GM21717 (cell line): ENCODE results near the gene TNIK.
A peak's percentile ranks its signal among the peaks of the same experiment; 100 is the strongest.

Source experiments
- ATAC-seq: cut with Tn5 transposase; IDR thresholded peaks from one replicate; pipeline ENCODE4 v1.9.1; 2021; ENCODE audit warnings: mild to moderate bottlenecking, moderate library complexity; ENCODE audit not compliant: unreplicated experiment

Gene TNIK

DNA sequence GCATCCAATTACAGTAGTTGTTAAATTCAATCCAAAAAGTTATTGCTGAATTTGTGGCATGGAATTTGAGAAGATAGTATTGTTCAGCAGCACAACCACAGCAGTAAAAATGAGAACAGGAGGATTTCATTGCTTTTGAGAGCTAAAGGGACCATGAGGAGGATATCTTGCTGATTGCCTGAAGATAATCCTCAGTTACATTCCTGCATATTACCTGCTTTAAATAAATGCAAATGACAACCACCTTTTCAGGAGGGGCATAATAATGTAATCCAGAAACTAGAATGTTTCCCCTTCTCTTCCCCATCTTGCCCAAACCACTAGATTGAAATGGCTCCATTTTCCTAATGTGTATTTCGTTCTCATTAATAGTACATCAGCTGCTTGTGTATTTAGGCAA, 398.5 kb downstream of the TNIK start:
- no peak for ATAC-seq

DNA sequence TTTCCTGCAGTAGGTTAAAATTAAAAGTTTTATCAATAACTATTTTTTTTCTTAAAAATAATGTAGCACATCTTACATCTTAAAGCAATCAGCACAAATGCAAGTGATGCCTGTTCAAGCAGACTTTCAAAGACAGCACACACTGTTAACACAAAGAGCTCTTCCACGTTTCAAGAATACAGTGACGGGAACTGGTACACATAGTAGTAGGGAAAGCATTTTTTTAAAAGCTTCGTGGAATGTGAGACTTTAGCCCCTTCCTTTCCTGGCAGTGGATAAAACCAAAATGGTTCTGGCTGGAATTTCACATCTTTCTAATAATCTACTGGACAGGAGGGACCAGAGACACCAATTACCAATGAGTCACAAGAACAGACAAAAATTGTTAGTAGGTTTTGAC, 400.2 kb downstream of the TNIK start:
- no peak for ATAC-seq

DNA sequence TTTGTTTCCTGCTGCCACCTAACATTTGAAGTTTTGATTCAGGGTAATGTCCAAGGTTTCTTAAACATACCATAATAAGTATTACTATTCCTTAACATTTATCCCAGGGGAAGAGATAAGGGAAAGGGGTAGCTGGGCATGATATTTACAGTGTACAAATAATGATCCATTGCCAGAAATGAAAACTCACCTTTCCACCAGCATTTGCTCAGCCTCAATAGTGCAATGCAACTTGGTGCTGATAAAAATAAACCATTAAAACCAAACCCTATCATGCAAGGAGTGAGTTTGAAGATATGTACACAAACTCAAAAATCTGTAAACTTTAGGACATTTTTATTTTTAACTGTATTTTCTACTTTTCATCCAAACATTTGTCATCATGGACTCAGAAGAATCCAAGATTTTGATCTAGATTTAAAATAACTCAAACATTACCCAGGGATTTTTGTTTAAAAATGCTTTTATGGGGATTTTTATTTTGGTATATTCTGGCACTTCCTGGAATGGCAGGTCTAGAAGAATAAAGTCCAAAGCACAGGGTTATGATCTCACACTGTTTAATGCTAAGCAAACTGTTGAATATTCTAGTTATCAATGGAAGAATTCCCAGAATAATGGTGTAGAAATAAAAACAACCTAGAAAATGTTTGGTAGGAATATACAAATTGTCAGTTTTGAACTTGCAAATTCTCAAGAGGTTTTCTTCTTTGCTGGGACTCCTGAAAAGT, 401.2 kb downstream of the TNIK start:
- no peak for ATAC-seq

DNA sequence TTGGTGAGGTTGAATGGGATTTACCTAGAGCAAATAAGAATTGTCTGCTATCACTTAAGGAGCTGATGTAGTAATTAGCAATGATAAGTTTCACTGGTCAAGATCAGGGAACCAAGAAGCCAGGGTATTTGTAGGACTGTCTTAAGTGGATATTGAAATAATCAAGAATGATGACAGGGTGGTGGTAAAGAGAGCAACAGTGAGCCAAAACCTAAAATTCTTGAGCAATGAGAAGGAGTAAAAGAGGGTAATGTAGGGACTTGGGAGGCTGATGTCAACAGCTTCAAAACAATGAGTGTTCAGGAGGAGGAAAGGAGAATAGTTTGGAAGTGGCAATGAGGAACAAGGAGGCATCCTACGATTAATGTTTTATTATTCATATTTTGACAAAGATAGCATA, 402.1 kb downstream of the TNIK start:
- no peak for ATAC-seq

DNA sequence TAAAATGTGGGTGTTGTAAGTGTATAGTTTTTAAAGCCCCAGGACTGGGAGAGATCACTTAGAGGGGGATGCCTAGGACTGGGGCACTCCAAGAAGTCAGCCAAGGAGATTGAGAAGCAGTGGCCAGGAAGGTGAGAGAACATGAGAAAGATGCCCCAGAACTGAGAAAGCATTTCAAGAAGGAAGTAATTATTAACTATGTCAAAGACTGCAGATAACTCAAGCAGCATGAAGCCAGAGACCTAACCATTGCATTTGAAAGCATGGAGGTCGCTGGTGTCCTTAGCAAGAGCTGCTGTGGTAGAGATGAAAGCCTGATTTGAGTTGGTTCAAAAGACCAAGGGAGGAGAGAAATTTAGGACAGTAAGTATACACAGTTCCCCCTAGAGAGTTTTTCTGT, 403.1 kb downstream of the TNIK start:
- ATAC-seq = no peak

DNA sequence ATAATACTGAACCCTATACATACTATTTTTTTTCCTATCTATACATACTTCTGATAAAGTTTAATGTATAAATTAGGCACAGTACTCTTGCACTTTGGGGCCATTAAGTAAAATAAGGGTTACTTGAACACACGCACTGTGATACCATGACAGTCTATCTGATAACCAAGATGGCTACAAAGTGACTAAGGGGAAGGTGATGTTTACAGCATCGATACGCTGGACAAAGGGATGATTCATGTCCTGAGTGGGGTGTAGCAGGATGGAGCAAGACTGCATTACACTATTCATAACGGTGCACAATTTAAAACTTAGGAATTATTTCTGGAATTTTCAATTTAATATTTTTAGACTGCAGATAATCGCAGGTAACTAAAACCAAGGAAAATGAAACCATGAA, 403.7 kb downstream of the TNIK start:
- ATAC-seq = no peak

DNA sequence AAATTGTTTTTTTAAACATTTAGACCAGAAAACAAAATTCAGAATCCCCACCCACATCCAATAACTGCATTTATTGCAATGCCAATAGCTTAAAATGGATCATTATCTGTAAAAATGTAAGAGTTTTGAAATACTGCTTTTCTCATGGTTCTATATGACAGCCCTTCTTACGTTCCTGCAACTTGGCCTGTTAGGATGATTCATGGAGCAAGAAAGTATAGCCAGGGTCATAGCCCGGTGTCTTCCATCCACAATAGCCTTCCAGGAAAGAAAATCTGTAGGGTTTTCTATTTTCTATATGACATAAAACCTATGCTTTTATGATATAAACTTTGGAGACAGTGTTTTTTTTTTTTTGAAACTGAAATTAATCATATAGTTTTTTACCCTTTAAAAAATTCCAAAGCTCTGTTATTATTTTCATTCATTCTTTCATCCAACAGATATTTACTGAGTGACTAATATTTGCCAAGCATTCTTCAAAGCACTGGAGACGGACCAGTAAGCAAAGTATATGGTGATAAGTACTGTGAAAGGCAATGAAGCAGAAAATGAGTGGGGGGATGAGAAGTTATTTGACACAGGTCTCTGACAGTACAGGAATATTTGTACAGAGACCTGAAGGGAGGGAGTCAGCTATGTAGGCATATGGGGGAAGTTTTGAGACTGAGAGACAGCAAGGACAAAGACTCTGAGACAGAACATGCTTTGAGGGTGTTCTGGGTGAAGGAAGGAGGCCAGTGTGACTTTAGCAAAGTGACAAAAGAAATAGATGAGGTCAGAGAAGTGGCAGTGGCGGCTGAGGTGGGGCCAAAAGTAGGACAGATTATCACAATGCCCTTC, 404.6 kb downstream of the TNIK start:
- ATAC-seq = no peak

DNA sequence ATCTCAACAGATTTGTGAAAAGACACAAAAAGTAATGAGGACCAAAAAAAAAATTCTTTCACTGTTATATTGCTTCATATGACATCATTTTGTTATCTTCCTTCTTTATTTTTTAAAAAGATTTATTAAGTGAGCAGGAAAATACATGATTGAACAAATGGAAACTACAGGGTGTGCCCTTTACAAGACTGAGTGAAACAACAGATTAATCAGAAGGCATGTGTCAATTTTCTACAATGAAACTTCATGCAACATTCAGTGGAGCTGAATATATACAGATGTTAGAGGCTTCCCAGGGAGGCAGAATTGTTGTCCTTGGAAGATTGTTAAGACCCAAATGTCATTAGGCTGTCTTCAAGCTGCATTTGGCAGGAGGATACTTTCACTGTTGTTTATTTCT, 405.3 kb downstream of the TNIK start:
- no peak for ATAC-seq

DNA sequence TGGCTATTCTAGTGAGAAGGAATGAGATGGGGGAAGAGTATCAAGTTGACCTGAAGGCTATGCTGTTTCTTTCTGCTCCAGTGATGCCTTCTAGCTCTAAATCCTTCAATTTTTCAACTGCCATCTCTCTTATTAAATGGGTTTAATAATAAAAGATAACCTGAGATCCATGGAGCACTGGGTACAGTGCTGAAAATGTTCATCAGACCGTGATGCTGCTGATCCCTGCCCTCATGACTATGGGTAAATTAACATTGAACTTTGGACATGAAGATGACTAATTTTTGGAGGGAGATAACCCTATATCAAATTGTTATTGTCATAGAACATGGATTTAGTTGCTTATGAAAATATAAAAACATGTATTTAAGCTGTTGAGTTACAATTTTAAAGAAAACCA, 406.0 kb downstream of the TNIK start:
- no peak for ATAC-seq

DNA sequence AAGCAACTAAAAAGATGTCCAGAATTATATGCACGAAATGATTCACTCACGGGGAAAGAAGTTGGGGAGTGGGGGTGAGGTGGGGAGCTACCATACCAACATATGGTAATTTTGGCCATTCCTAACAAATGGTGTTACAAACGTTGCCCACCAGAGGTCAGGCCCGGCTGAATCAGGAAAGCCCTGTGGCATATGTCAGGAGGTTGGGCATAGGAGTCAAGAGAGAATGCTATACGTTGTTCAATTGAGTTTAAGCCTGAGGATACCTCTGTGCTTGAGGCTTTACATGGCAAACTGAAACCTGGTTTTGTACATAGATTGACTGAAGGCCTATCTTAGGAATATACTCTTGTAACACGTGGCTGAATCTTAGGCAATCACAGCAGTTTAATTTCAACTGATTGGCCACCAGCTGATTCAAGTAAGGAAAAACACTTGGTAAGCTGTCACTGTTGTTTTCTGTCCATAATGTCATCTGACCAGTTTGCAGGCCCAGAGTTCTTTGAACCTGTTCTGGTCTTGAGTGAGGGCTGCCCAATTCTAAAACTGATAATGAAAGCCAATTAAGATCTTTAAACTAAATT, 410.3 kb downstream of the TNIK start:
- ATAC-seq = peak; percentile 87

DNA sequence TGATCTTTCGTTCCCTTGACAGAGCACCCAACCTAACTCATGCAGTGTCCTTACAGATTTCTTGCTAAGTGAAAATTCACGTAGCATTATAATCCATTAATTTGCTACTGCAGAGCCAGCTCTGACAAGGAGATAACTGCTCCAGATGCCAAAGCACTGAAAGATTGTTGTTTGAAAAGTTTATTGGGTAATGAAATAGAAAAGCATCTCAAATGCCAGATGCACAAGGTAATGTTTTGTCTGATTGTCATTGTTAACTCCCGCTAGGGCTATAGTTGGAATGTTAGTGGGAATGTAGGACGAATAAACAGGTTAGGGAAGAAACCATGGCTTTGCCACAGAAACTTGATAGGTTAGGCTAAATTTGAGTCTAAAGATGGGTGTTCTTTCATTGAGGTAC, 413.4 kb downstream of the TNIK start:
- no peak for ATAC-seq

DNA sequence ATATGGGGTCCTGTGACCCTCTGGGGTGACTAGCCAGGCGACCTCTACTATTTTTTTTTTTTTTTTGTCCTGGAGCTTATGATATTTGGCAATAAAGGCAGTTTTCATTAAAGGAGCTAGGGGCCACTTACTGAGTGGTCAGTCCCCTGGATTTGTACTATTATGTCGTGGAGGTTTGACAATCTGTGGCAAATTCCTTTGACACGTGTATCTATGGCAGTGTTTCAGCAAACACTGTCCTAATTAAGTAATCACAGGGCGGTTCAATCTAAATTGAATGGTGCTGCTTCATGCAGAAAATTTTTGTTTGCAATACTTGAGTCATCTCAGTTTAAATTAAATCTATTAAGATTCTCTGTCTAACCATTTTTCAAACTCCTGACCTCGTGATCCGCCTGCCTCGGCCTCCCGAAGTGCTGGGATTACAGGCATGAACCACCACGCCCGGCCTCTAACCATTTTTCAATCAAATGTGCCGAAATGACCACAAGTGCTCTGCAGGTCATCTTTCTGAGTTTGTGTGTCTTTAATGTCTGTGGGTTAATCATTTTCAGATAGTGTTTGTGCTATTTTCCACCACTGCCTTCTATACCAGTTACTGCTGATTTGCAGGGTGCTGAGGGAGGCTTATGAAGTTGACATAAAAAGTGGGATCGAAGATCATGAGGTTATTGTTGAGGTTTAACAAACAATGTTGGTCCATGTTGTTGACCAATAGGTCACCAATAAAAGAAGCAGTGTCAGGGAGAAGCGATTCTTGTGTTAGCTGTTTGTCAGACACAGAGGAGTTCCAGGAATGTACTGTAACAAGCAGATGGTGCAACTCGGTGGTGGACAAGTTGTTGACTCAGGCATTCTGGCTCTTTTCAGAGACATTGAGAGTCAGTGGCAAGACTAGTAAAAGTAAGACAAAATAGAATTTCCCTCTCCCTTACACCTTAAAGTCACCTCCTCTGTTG, 415.1 kb downstream of the TNIK start:
- ATAC-seq = no peak

DNA sequence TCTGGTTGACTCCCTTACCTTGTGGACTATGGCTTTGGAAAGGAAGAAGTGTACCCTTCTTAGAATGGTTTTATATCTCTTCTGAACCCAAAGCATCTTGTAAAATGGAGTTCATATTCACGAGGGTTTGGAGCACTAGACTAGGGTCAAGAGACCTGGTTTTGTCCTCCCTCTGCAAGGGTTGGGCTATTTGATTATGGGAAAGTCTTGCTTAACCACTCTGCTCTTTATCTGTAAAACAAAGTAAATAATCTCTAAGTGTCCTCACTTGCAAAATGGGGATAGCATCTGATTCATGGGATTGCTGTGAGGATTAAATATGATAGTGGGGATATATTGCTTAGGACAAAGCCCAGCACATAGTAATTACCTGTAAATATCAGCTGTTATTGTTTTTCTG, 415.8 kb downstream of the TNIK start:
- no peak for ATAC-seq

DNA sequence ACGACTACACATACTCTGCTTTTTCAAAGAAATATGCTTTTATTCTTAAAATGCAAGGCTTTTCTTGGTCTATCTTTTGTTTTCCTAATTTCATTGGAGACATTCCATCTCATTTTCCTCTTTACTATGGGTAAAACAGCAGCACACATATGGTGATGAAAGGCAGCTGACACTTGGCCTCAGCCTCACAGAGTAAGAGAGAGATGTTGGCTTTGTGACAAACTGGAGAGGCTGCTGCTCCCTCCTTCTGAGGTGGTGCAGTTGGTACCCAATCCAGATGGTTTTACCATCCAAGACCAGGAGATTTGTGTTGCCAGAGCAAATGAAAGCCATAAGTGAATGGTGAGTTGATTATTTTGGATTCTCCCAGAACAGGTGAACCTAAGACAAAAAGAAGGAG, 420.5 kb downstream of the TNIK start:
- no peak for ATAC-seq

DNA sequence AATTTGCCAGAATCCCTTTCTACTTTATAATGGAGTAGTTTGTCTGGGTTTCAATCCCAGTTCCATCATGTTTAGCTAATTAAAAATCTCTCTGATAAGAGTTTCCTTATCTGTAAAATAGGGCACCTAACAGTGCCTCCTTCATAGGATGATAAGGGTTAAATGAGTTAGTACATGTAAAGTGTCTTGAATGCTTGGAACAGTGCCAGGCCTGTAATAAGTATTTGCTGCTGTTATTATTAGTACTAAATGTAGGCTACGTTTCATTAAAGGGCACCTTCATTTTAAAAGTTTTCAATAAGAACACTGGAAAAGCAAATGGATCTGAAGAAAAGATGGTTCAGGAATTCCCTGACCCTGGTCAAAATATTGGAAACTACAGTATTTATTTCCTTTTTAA, 421.9 kb downstream of the TNIK start:
- no peak for ATAC-seq

DNA sequence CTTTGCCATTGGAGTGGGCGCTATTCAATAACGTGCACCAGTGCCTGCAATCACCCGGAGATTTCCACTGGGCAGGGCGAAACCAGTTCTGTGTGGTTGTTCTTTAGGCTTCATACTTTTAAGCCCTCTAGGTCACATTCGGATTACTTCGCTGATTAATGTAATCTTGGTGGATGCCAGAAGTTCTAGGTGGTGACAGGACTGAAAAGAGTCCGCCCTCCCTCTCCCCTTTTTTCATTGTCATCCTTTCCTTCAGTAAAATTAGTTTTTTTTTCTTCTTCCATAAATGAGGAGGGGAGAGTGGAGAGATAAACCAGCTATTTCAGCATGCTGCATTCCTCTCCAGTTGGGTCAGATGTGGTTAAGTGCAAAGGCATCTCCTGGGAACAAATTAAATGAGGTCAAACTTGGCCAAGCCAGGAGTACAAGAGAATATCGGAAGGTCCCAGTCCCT, 431.4 kb downstream of the TNIK start:
- no peak for ATAC-seq

DNA sequence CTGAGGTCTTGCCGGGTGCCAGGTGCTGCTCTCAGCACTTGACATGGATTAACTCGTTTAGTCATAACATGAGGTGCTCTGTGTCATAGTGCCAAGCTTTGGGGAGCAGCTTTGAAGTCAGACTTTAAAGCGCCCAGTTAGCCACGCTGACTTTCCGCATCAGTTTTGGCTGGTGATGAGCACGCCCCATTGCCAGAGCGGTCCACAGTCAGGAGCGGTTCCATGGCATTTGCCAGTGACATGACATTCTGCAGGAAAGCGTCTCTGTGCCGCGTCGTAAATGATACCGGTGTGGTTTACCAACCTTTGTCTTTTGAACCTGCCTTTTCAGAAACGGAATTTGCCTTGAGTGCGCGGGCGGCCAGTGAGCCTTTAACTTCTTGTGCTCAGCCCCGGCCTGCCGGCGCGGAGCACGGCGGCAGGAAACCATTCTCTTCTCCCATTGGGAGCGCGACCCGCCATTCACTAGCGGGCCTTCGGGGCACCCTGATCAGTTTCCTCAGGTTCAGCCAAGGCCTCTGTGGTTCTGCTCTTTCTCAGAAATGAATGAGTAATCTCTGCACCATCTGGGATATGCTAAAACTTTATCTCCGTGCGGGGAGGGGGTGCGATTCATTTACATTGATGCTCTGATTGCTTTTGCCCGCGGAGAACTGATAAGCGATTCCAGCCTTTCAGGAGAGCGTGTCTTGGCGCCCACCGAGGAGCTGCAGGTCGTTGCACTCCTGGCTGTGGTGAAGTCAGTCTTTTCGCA, 432.0 kb downstream of the TNIK start:
- no peak for ATAC-seq

DNA sequence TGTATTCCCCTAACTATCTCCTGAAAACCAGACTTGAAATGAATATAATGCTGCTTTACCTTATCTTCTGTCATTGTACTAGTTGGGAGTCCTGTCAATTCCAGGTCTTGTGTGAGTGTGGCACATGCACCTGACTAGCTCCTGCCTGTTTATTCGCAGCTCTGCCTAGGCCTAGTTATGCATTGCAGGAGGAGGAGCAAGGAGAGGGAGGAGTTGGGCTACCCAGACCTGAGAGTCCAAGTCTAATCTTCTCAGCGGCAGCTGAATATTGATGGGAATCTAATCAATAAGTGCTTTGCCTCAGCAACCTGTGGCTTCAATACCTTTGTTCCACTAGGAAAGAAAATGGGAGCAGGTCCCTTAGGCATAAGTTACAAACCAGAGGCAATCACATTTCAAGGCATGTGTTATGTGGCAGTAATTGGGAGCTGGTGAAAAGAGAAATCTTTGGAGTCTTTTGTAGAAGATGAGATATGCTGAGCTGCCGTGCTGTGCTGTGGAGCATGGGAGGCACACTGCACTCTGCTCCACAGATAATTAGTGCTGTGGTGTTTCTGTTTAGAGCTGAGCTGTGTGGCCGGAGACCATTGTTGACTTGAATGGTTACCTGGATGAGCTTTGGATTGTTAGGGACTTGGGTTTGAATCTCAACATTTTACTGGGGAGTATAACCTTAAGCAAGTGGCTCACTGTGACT, 433.5 kb downstream of the TNIK start, which contains the start of gene SLC2A2:
Gene SLC2A2, minus strand, starts transcription at position 124 of the 697 bp plus-strand sequence. Its CDS starts 50 bp downstream, at position 74.
- ATAC-seq = no peak

DNA sequence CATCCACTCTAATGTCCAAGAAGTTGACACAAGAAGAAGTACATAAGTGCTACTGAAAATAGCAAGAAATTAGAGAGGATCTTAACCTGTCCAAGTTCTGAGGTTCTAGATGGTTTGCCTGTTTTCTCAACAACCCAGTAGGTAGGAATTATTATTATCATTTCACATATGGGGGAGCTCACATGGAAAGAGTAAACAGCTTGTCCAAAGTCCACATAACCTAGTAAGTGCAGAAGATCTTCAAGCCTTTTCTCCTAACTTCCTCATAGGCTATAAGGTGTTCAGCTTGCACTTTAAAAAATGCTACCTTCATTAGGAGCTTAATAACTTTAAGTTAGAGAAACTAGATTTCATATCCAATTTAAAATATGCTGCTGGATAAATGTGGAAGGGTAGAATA, 436.6 kb downstream of the TNIK start:
- no peak for ATAC-seq
